H9 (cell line): Measurements from ENCODE around the gene PWWP2B. TPM values are rescaled to one million over a fixed set of nuclear protein-coding genes. Genes with fewer than 3 reads are reported as not detected.

Source experiments
- DNase-seq: peaks from one replicate; pipeline ENCODE4 v3.0.0-alpha.2; 2017
- H2AFZ ChIP-seq: one replicate; pipeline ENCODE4 v1.6.1; 2013; ENCODE audit warnings: mild to moderate bottlenecking, low read length, control low read depth, moderate library complexity
- H2AK5ac ChIP-seq: 2 replicates; pipeline ENCODE4 v1.6.1; 2013; ENCODE audit warnings: low read length, control low read depth, mixed read lengths; ENCODE audit not compliant: insufficient read length
- H2BK120ac ChIP-seq: one replicate; pipeline ENCODE4 v1.6.1; 2013; ENCODE audit warnings: low read depth, mild to moderate bottlenecking, low read length, control low read depth, inconsistent platforms; ENCODE audit not compliant: poor library complexity, severe bottlenecking
- H2BK12ac ChIP-seq: 2 replicates; pipeline ENCODE4 v1.6.1; 2013; ENCODE audit warnings: low read length, control low read depth, mixed read lengths, low read depth; ENCODE audit not compliant: insufficient read length
- H2BK15ac ChIP-seq: 2 replicates; pipeline ENCODE4 v1.6.1; 2013; ENCODE audit warnings: low read depth, low read length, control low read depth
- H2BK20ac ChIP-seq: one replicate; pipeline ENCODE4 v1.6.1; 2013; ENCODE audit warnings: low read depth, mild to moderate bottlenecking, low read length, control low read depth, inconsistent platforms; ENCODE audit not compliant: poor library complexity, severe bottlenecking
- H2BK5ac ChIP-seq: 2 replicates; pipeline ENCODE4 v1.6.1; 2013; ENCODE audit warnings: low read length, control low read depth, mixed read lengths; ENCODE audit not compliant: insufficient read length
- H3K14ac ChIP-seq: 2 replicates; pipeline ENCODE4 v1.6.1; 2013; ENCODE audit warnings: low read length, control low read depth; ENCODE audit not compliant: insufficient read depth
- H3K18ac ChIP-seq: 2 replicates; pipeline ENCODE4 v1.6.1; 2013; ENCODE audit warnings: low read depth, mild to moderate bottlenecking, mixed read lengths, low read length, control low read depth; ENCODE audit not compliant: insufficient read length
- H3K23ac ChIP-seq: 2 replicates; pipeline ENCODE4 v1.6.1; 2013; ENCODE audit warnings: low read length, control low read depth, mixed read lengths, low read depth; ENCODE audit not compliant: insufficient read length
- H3K23me2 ChIP-seq: 2 replicates; pipeline ENCODE4 v1.6.1; 2013; ENCODE audit warnings: low read depth, mild to moderate bottlenecking, mixed read lengths, low read length, control low read depth; ENCODE audit not compliant: insufficient read length, poor library complexity, severe bottlenecking
- H3K27ac ChIP-seq: 2 replicates; pipeline ENCODE4 v1.5.1; 2013; ENCODE audit warnings: low read length, control low read depth, mixed read lengths, low read depth; ENCODE audit not compliant: insufficient read length
- H3K27me3 ChIP-seq: 2 replicates; pipeline ENCODE4 v1.6.1; 2013; ENCODE audit warnings: low read length, control low read depth, inconsistent platforms; ENCODE audit not compliant: insufficient read depth
- H3K4ac ChIP-seq: 2 replicates; pipeline ENCODE4 v1.6.1; 2013; ENCODE audit warnings: low read depth, mild to moderate bottlenecking, control low read depth, inconsistent platforms, low read length, moderate library complexity
- H3K4me1 ChIP-seq: 2 replicates; pipeline ENCODE4 v1.6.1; 2013; ENCODE audit warnings: low read length, control low read depth, inconsistent platforms; ENCODE audit not compliant: insufficient read depth
- H3K4me2 ChIP-seq: 2 replicates; pipeline ENCODE4 v1.6.1; 2013; ENCODE audit warnings: low read length, control low read depth, mixed read lengths; ENCODE audit not compliant: insufficient read length, insufficient read depth
- H3K56ac ChIP-seq: 2 replicates; pipeline ENCODE4 v1.6.1; 2013; ENCODE audit warnings: low read depth, mild to moderate bottlenecking, mixed read lengths, low read length, control low read depth; ENCODE audit not compliant: insufficient read length
- H3K79me1 ChIP-seq: 2 replicates; pipeline ENCODE4 v1.6.1; 2013; ENCODE audit warnings: low read depth, mild to moderate bottlenecking, moderate library complexity, low read length, control low read depth, inconsistent platforms; ENCODE audit not compliant: insufficient read depth, poor library complexity, severe bottlenecking
- H3K79me2 ChIP-seq: 2 replicates; pipeline ENCODE4 v1.6.1; 2013; ENCODE audit warnings: low read length, control low read depth, inconsistent platforms; ENCODE audit not compliant: insufficient read depth
- H3K9ac ChIP-seq: 2 replicates; pipeline ENCODE4 v1.6.1; 2013; ENCODE audit warnings: low read length, control low read depth, mixed read lengths; ENCODE audit not compliant: insufficient read length; ENCODE audit errors: extremely low read depth
- H3K9me3 ChIP-seq: one replicate; pipeline ENCODE4 v1.6.1; 2013; ENCODE audit warnings: low read depth, low read length, inconsistent platforms; ENCODE audit not compliant: control insufficient read depth
- H3T11ph ChIP-seq: one replicate; pipeline ENCODE4 v1.6.1; 2013; ENCODE audit warnings: mild to moderate bottlenecking, low read length, control low read depth, inconsistent platforms
- H4K20me1 ChIP-seq: one replicate; pipeline ENCODE4 v1.6.1; 2013; ENCODE audit not compliant: control insufficient read depth, insufficient read length, insufficient read depth
- H4K5ac ChIP-seq: 2 replicates; pipeline ENCODE4 v1.6.1; 2013; ENCODE audit warnings: low read depth, mild to moderate bottlenecking, mixed read lengths, low read length, control low read depth; ENCODE audit not compliant: insufficient read length
- H4K8ac ChIP-seq: replicated peaks from 2 replicates; pipeline ENCODE4 v1.6.1; 2013; ENCODE audit warnings: low read length, control low read depth, mixed read lengths, low read depth; ENCODE audit not compliant: insufficient read length
- H4K91ac ChIP-seq: 2 replicates; pipeline ENCODE4 v1.6.1; 2013; ENCODE audit warnings: low read depth, mild to moderate bottlenecking, moderate library complexity, mixed read lengths, low read length, control low read depth; ENCODE audit not compliant: insufficient read length
- H3K27ac Mint-ChIP-seq, 3 experiments: 2 replicates in 2 of 3; 3 replicates in 1 of 3; pipeline ENCODE4 v1.8.0; 2020 to 2021; ENCODE audit warnings: mixed read lengths in 3 of 3, mild to moderate bottlenecking in 1 of 3, moderate library complexity in 1 of 3
- H3K27me3 Mint-ChIP-seq: 2 replicates; pipeline ENCODE4 v1.8.0; 2021; ENCODE audit warnings: low read depth, mild to moderate bottlenecking, moderate library complexity, mixed read lengths
- H3K36me3 Mint-ChIP-seq, 3 experiments: 2 replicates in 2 of 3; 3 replicates in 1 of 3; pipeline ENCODE4 v1.8.0; 2020 to 2021; ENCODE audit warnings: low read depth in 3 of 3, mixed read lengths in 3 of 3; ENCODE audit not compliant: insufficient read depth in 1 of 3
- H3K4me1 Mint-ChIP-seq, 2 experiments: 2 replicates each; pipeline ENCODE4 v1.8.0; 2020; ENCODE audit warnings: mixed read lengths in 2 of 2
- H3K4me3 Mint-ChIP-seq, 2 experiments: 2 replicates in 1 of 2; 3 replicates in 1 of 2; pipeline ENCODE4 v1.8.0; 2020 to 2021; ENCODE audit warnings: mild to moderate bottlenecking in 2 of 2, mixed read lengths in 2 of 2, moderate library complexity in 1 of 2
- H3K9me3 Mint-ChIP-seq, 2 experiments: 2 replicates in 1 of 2; 3 replicates in 1 of 2; pipeline ENCODE4 v1.8.0; 2020; ENCODE audit warnings: mild to moderate bottlenecking in 2 of 2, mixed read lengths in 2 of 2, moderate library complexity in 1 of 2
- WGBS: extraction: QIAGEN DNeasy Blood & Tissue Kit; methylation state at CpG from one replicate; pipeline ENCODE4 v1.1.7; 2013; ENCODE audit warnings: missing lambda C conversion rate, low lambda C conversion rate, mixed read lengths; ENCODE audit not compliant: insufficient read length; ENCODE audit errors: extremely low coverage; 5-methylcytosine and 5-hydroxymethylcytosine counted together
- total RNA-seq: library from RNA; stranded (reverse); gene quantifications from 2 replicates; pipeline ENCODE4 v1.2.1, GENCODE V29; 2021
- TF ChIP-seq, protein P1 (sequence below): fragments of 200-600 bp; sonication (generic); conservative IDR thresholded peaks from 3 replicates; pipeline ENCODE4 v1.8.0; 2021; ENCODE audit warnings: antibody characterized with exemption, mild to moderate bottlenecking

PWWP2B gene
- total RNA-seq, 1 experiment from 2014 or later: 10.0 TPM

DNA sequence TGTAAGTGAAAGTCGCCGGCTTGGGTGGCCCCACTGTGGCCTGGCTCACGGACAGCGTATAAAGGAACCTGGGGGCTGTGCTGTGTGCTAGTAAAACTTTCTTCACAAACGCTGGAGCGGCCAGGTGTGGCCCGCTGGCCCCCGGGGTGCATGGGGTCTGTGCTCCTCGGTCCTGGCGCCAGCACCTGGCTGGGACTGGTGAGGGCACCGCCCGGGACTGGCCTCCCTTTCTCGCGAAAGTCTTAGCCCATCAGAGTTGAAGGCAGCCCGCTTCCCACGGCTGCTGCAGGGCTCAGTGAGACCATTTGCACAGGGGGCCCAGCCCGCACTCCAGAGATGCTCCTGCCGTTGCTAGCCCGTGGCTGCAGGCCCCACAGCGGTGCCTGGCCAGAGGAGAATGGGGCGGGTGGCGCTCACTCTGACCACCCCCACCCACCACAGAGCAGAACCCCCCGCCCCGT lies 5.8 kb downstream of the PWWP2B start:
- H3K9me3 ChIP-seq: no peaks in the 10 kb centered on the region
- no peak overlapping the region for H2AFZ ChIP-seq
- H3K27ac ChIP-seq: no peak overlapping the region
- H4K5ac ChIP-seq: no peak overlapping the region
- H4K91ac ChIP-seq: no peak overlapping the region
- H3K27me3 ChIP-seq: no peaks in the 10 kb centered on the region
- WGBS: no CpG with 5 or more reads among the region's 24 CpGs
- Mint-ChIP-seq H3K4me1 (peaks cover 16 to 21% of the 10 kb centered on the region in 2 experiments), H3K4me3 (no peak overlapping the region), H3K36me3 (peaks cover 3 to 15% (median 8%) of the 10 kb centered on the region in 3 experiments; a peak in 6 of 7 replicates), H3K27me3 (peaks cover 4% of the 10 kb centered on the region), H3K27ac (peak overlapping the region in 1 of 3 experiments; percentile 21; a peak in 1 of 7 replicates), H3K9me3 (no peaks in the 10 kb centered on the region)
- H2BK5ac ChIP-seq: no peak overlapping the region
- no peak for DNase-seq
- H2BK20ac ChIP-seq: no peak overlapping the region
- H2AK5ac ChIP-seq: no peak overlapping the region
- no peak overlapping the region for H3K9ac ChIP-seq
- no peak overlapping the region for H2BK12ac ChIP-seq
- no peak overlapping the region for H2BK120ac ChIP-seq
- no peaks in the 10 kb centered on the region for H3K79me1 ChIP-seq
- no peak overlapping the region for H4K8ac ChIP-seq
- H2BK15ac ChIP-seq: no peak overlapping the region
- no peak overlapping the region for H3T11ph ChIP-seq
- H3K23ac ChIP-seq: no peak overlapping the region
- no peak overlapping the region for H3K18ac ChIP-seq
- H4K20me1 ChIP-seq: peaks cover 4% of the 10 kb centered on the region
- no peak overlapping the region for H3K14ac ChIP-seq
- H3K4me1 ChIP-seq: no peaks in the 10 kb centered on the region
- H3K4me2 ChIP-seq: no peak overlapping the region
- H3K23me2 ChIP-seq: peaks cover 4% of the 10 kb centered on the region
- TF ChIP-seq, protein P1, sequence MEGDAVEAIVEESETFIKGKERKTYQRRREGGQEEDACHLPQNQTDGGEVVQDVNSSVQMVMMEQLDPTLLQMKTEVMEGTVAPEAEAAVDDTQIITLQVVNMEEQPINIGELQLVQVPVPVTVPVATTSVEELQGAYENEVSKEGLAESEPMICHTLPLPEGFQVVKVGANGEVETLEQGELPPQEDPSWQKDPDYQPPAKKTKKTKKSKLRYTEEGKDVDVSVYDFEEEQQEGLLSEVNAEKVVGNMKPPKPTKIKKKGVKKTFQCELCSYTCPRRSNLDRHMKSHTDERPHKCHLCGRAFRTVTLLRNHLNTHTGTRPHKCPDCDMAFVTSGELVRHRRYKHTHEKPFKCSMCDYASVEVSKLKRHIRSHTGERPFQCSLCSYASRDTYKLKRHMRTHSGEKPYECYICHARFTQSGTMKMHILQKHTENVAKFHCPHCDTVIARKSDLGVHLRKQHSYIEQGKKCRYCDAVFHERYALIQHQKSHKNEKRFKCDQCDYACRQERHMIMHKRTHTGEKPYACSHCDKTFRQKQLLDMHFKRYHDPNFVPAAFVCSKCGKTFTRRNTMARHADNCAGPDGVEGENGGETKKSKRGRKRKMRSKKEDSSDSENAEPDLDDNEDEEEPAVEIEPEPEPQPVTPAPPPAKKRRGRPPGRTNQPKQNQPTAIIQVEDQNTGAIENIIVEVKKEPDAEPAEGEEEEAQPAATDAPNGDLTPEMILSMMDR: no peak
- no peak overlapping the region for H3K4ac ChIP-seq
- H3K79me2 ChIP-seq: no peaks in the 10 kb centered on the region
- H3K56ac ChIP-seq: no peak overlapping the region
